Vagina (tissue), 2 donors: Measurements from ENCODE around the gene ZNF432.

ENCODE experiments used
- POLR2AphosphoS5 ChIP-seq, 2 donors: sonication (generic); formaldehyde crosslinking; IDR thresholded peaks; one replicate each; pipeline ENCODE4 v1.9.0; 2017; ENCODE audit warnings: antibody characterized with exemption in 2 of 2, mild to moderate bottlenecking in 2 of 2, low read depth in 1 of 2; ENCODE audit not compliant: insufficient read depth in 1 of 2
- TF ChIP-seq, protein P1 (sequence below), 3 experiments: fragments of 450-650 bp in 2 of 3; fragments of 200-600 bp in 1 of 3; sonication (generic) in 1 of 3; IDR thresholded peaks; one replicate each; pipeline ENCODE4 v1.5.1; 2017 to 2019; ENCODE audit warnings: antibody characterized with exemption in 3 of 3, mild to moderate bottlenecking in 2 of 3, moderate library complexity in 2 of 3

DNA sequence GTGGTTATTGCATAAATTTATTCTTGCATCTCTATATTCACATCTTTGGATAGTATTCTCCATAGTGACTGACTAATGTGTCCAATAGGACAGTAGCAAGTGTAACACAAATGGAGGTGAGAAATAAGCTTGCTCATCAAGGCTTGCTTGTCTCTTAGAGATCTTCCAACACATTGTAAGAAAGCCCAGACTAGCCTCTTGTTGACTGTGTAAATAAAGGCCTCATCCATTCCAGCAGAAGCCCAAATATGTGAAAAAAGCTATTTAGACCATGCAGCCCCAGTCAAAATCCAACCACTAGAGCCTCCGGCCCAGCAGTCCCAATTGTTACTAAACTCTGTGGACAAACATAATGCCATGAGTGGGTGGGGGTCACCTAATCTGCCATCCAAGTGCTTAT is 38.0 kb downstream of the ZNF432 start:
- TF ChIP-seq, protein P1, sequence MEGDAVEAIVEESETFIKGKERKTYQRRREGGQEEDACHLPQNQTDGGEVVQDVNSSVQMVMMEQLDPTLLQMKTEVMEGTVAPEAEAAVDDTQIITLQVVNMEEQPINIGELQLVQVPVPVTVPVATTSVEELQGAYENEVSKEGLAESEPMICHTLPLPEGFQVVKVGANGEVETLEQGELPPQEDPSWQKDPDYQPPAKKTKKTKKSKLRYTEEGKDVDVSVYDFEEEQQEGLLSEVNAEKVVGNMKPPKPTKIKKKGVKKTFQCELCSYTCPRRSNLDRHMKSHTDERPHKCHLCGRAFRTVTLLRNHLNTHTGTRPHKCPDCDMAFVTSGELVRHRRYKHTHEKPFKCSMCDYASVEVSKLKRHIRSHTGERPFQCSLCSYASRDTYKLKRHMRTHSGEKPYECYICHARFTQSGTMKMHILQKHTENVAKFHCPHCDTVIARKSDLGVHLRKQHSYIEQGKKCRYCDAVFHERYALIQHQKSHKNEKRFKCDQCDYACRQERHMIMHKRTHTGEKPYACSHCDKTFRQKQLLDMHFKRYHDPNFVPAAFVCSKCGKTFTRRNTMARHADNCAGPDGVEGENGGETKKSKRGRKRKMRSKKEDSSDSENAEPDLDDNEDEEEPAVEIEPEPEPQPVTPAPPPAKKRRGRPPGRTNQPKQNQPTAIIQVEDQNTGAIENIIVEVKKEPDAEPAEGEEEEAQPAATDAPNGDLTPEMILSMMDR (IDR thresholded peaks at IDR 0.05) = no peak
- no peak for TF ChIP-seq POLR2AphosphoS5 (IDR thresholded peaks at IDR 0.05; ENCODE audit: insufficient read depth in 1 of 2, low read depth in 1 of 2)
